BE2C (cell line): ENCODE measurements around the gene CPT1C.

Experiments used
- DNase-seq: peaks from one replicate; pipeline ENCODE4 v3.0.0-alpha.2; 2020
- H3K27me3 ChIP-seq: fragments of 250-450 bp; sonication (Bioruptor Pico); 2 replicates; pipeline ENCODE4 v1.5.1; 2020; ENCODE audit warnings: mild to moderate bottlenecking
- H3K36me3 ChIP-seq: fragments of 250-450 bp; sonication (Bioruptor Pico); 2 replicates; pipeline ENCODE4 v1.5.1; 2020; ENCODE audit warnings: mild to moderate bottlenecking
- H3K4me1 ChIP-seq: fragments of 250-450 bp; sonication (Bioruptor Pico); 2 replicates; pipeline ENCODE4 v1.5.1; 2020
- H3K4me3 ChIP-seq: 2 replicates; pipeline ENCODE4 v1.5.1; 2011; ENCODE audit warnings: low read depth, low read length
- H3K9me3 ChIP-seq: fragments of 250-450 bp; sonication (Bioruptor Pico); 2 replicates; pipeline ENCODE4 v1.5.1; 2020
- TF ChIP-seq, protein P1 (sequence below): IDR thresholded peaks from 2 replicates; pipeline ENCODE4 v1.5.1; 2012; ENCODE audit warnings: mild to moderate bottlenecking, low read depth, low read length

Gene CPT1C

DNA sequence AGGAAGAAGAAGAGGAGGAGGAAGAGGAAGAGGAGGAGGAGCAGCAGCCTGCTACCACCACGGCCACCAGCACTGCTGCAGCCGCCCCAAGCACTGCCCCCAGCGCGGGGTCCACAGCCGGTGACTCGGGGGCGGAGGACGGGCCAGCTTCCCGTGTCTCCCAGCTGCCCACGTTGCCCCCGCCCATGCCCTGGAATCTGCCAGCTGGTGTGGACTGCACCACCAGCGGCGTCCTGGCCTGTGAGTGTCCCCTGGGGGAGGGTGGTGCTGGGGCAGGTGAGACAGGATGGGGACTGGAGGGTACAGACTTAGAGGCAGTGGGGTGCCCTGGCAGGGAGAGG lies 37.5 kb upstream of the CPT1C start:
- no peak overlapping the region for H3K4me3 ChIP-seq
- no peaks in the 10 kb centered on the region for H3K27me3 ChIP-seq
- H3K4me1 ChIP-seq: no peaks in the 10 kb centered on the region
- no peaks in the 10 kb centered on the region for H3K9me3 ChIP-seq
- H3K36me3 ChIP-seq: peaks cover 75% of the 10 kb centered on the region
- DNase-seq: no peak
- TF ChIP-seq, protein P1, sequence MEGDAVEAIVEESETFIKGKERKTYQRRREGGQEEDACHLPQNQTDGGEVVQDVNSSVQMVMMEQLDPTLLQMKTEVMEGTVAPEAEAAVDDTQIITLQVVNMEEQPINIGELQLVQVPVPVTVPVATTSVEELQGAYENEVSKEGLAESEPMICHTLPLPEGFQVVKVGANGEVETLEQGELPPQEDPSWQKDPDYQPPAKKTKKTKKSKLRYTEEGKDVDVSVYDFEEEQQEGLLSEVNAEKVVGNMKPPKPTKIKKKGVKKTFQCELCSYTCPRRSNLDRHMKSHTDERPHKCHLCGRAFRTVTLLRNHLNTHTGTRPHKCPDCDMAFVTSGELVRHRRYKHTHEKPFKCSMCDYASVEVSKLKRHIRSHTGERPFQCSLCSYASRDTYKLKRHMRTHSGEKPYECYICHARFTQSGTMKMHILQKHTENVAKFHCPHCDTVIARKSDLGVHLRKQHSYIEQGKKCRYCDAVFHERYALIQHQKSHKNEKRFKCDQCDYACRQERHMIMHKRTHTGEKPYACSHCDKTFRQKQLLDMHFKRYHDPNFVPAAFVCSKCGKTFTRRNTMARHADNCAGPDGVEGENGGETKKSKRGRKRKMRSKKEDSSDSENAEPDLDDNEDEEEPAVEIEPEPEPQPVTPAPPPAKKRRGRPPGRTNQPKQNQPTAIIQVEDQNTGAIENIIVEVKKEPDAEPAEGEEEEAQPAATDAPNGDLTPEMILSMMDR: no peak

DNA sequence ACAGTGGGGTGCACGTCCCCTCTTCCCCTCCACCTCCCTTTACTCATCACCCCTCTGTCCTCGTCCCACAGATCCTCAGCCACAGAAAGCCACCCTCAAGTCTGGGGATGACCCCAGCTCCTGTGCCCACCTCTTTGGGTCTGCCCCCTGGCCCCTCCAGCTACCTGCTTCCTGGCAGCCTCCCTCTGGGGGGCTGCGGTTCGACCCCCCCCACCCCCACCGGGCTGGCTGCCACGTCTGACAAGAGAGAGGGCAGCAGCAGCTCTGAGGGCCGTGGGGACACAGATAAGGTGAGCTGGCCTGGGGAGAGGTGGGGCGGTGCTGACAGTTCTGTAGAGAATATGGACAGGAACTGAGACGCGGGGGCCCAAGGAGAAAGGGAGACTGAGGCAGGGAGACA lies 36.3 kb upstream of the CPT1C start:
- Histone ChIP-seq H3K36me3 (peaks cover 80% of the 10 kb centered on the region), H3K9me3 (no peaks in the 10 kb centered on the region), H3K27me3 (no peaks in the 10 kb centered on the region), H3K4me3 (no peak overlapping the region), H3K4me1 (no peaks in the 10 kb centered on the region)
- DNase-seq: no peak
- TF ChIP-seq, protein P1: no peak

- Histone ChIP-seq H3K27me3 (no peaks in the 10 kb centered on the region), H3K4me1 (no peaks in the 10 kb centered on the region), H3K9me3 (no peaks in the 10 kb centered on the region), H3K4me3 (no peak overlapping the region), H3K36me3 (peaks cover 75% of the 10 kb centered on the region)
- TF ChIP-seq, protein P1: no peak
- DNase-seq: no peak
Observed at GRCh38 chr19:49655570-49656455, 35.1 kb upstream of the CPT1C start.

- Histone ChIP-seq H3K4me3 (no peak overlapping the region), H3K27me3 (no peaks in the 10 kb centered on the region), H3K4me1 (no peaks in the 10 kb centered on the region), H3K36me3 (peaks cover 71% of the 10 kb centered on the region), H3K9me3 (no peaks in the 10 kb centered on the region)
- no peak for DNase-seq
- TF ChIP-seq, protein P1: no peak
Observed at GRCh38 chr19:49656456-49657109, 34.3 kb upstream of the CPT1C start.

DNA sequence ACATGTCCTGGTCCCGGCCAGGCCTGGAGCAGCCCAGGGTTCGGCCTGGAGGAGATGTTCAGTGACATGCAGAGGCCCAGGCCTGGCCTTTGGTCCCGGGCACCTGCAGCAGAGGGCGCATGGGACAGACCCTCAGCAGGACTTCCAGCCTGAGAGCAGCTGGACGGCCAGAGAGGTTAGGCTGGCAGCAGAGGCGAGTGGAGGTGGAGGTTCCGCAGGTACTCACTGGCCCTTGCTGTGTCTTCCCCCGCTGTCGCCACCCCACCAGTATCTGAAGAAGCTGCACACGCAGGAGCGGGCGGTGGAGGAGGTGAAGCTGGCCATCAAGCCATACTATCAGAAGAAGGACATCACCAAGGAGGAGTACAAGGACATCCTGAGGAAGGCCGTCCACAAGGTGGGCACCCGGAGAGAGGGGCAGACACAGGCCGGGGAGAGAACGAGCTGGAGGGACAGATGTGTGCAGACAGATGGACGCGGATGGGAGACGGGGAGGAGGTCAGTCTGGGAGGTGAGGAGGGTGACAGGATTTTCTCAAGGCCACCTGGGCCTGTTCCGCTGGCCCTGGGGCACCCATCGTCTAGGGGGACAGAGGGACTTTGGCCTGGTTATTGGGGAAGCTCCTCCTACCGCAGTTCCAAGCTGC lies 33.3 kb upstream of the CPT1C start:
- Histone ChIP-seq H3K27me3 (no peaks in the 10 kb centered on the region), H3K36me3 (peaks cover 73% of the 10 kb centered on the region), H3K4me3 (no peak overlapping the region), H3K9me3 (no peaks in the 10 kb centered on the region), H3K4me1 (no peaks in the 10 kb centered on the region)
- DNase-seq: no peak
- TF ChIP-seq, protein P1: no peak

DNA sequence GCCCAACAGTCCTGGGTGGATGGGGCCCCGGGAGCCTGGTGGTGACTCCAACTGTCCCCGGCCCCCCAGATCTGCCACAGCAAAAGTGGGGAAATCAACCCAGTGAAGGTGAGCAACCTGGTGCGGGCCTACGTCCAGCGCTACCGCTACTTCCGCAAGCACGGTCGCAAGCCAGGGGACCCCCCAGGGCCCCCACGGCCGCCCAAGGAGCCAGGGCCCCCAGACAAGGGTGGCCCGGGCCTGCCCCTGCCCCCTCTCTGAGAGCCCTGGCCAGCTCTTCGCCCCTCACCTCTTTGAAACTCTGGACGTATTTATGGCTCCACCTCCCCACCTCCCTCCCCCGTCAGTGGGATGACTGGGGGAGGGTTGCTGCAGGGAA lies 32.8 kb upstream of the CPT1C start:
- no peaks in the 10 kb centered on the region for H3K27me3 ChIP-seq
- no peaks in the 10 kb centered on the region for H3K4me1 ChIP-seq
- no peak overlapping the region for H3K4me3 ChIP-seq
- H3K9me3 ChIP-seq: no peaks in the 10 kb centered on the region
- no peak for DNase-seq
- H3K36me3 ChIP-seq: peaks cover 68% of the 10 kb centered on the region
- TF ChIP-seq, protein P1: no peak
